NOMO-1 treated with dmso at 0.1 percent for 144 hours (cell line): ENCODE data around the gene TMEM132E.
"Not testable (repeated sequence)": the region's sequence is repeated elsewhere in the genome, so short reads cannot be mapped to it uniquely, and the experiment has no call there.

ENCODE experiments used
- DNase-seq: peaks from one replicate; lab custom pipeline; 2025; ENCODE audit not compliant: unreplicated experiment; lab: John Stamatoyannopoulos, UW

The TMEM132E gene, protein sequence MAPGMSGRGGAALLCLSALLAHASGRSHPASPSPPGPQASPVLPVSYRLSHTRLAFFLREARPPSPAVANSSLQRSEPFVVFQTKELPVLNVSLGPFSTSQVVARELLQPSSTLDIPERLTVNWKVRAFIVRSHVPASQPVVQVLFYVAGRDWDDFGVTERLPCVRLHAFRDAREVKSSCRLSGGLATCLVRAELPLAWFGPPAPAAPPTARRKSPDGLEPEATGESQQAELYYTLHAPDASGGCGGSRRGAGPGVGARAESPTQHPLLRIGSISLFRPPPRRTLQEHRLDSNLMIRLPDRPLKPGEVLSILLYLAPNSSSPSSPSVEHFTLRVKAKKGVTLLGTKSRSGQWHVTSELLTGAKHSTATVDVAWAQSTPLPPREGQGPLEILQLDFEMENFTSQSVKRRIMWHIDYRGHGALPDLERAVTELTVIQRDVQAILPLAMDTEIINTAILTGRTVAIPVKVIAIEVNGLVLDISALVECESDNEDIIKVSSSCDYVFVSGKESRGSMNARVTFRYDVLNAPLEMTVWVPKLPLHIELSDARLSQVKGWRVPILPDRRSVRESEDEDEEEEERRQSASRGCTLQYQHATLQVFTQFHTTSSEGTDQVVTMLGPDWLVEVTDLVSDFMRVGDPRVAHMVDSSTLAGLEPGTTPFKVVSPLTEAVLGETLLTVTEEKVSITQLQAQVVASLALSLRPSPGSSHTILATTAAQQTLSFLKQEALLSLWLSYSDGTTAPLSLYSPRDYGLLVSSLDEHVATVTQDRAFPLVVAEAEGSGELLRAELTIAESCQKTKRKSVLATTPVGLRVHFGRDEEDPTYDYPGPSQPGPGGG (N-terminal part only)

DNA sequence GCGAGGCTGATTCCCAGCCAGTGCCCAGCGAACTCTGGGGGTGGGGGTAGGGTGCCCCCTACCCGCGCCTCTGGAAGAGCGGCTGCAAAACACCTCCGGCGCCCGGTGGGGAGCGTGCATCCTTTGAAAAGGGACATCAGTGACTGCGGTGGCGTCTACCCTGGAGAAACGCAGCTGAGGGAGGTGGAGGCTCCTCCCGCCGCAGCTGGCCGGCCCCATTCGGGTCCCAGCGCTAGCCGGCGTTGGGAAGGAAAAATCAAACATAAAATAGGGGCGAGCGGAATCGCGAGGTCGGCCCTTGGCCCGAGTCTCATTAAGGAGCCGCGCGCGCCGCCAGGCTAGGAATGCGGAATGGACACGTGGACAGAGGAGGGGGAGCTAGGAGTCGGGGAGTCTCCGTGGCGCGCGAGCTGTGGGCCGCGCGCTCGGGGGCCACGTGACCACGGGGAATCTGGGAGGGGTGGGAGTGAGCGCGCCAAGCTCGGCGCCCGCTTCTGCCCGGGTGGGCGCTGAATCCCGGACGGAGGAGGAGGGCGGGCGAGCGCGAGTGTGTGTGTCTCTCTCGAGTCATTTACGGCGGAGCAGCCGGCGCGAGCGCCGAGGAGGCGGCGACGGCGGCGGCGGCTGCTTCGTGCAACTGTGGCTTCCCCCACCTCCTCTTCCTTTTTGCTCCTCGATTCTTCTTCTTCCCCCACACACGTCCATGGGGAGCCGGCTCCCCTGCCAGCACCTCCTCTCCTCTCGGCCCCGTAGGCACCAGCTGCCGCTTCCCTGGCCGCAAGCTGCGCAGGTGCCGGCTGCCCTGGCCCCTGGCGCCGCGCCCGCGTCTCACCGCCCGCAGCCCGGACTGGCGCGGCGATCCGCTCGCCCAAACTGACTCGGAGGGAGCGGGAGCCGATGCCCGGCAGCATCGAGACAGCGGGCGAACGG, at the start of gene TMEM132E:
Gene TMEM132E, plus strand, starts transcription at position 566 of the 930 bp plus-strand sequence. CDS start 1,495 bp downstream, outside the sequence.
- DNase-seq, result peak; percentile 6

DNA sequence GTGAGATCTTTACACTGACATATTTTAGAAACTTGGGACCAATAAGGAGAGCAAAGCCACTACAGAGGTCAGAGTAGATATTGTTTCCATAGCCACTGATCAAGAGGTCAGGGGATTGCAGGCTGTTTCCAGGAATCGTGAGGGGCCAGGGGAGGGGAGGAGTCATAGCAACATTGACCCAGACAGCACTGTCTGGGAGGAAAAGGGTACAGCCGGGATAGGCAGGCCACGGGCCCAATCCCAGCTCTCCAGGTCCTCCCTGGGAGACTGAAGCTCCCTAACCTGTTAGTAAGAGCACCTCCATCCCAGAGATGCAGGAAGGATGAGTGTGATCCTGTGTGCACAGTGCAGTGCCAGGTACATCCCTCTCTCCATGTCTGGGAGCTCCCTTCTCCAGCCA, 48.5 kb upstream of the TMEM132E start:
- DNase-seq, result no peak

DNA sequence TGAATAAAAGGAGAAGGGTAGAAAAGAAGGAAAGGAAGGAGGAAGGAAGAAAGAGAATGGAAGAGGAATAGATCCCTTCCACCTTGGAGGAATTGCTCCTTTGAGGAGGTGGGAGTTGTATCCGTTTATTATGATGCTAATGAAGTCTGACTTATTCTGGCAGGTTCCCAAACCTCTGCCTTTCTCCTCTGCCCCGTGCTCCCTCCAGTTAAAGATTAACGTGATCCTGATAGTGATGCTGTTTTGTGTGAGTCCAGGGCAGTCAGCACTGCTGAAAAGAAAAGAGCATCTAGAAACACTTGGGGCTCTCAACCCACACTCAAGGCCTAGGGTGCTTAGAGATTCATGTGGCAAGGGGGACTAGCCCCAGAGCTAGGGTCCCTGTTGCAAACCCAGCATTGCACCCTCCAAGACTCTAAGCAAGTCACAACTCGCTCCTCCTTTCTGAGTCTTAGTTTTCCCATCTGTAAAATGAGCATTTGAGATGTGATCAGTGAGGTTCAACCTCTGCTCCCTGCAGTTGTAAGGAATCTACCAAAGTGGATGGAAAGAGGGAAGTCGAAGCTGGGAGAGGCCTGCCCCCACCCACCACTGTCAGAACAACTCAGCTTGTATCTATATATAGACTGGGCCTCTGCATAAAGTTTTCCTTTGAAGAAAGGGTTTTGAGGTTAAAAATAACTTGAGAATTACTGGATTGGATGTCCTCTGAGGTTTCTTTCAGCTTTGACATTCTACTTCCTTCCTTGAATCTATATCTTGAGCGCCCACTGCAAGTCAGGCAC, 46.9 kb upstream of the TMEM132E start:
- no peak for DNase-seq

DNA sequence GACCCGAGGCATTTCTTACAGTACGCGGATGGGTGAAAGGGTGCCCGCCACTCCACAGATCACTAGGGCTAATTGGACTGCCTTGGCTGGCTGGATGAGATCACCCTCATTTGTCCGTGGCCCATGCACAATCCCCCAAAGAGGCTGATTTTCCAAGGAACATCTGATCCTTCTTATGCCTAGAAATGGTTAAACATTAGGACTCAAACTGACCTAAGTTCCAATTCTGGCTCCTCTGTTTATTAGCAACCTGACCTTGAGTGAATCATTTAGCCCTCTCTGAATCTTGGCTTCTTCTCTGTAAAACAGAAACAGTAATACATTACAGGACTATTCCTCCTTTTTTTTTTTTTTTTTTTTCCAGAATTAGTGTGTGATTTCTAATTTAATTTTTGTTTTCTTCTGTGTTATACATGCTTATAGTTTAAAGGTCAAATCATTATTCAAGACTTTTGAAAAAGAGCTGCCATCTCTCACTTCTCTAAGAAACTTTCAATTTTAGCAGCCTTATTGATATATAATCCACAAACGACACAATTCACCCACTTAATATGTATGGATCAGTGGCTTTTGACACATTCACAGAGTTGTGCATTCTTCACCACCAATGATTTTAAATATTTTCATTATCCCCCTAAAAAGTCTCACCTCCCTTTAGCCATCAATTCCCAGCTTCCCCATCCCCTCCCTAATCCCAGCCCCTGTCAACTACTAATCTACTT, 45.4 kb upstream of the TMEM132E start:
- no peak for DNase-seq

DNA sequence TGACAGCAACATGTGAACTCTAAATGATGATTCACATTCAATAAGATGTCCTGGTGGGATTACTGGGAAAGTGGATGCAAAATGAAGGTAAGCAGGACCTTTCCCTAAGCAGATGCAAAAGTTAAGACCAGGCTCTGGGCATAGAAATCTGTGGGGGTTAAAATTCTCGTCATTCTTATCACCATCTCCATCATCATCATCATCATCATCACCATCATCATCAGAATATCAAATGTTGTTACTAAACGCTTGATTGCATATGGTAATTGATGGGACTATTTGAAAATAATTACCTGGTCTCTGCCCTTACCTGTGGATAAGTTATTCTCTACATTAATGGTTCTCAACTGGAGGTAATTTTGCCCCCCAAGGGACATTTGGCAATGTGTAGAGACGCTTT, 41.9 kb upstream of the TMEM132E start:
- no peak for DNase-seq

DNA sequence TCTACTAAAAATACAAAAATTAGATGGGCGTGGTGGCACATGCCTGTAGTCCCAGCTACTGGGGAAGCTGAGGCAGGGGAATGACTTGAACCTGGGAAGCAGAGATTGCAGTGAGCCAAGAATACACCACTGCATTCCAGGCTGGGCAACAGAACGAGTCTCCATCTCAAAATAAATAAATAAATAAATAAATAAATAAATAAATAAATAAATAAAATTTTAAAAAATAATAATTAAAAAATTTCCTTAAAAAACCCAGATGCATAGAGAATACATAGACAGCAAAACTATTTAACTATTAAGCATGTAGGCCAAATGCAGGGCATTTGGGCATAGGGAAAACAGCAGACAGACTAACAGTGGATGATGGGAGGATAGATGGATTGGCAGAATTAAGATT, 40.8 kb upstream of the TMEM132E start:
- not testable (repeated sequence) for DNase-seq

DNA sequence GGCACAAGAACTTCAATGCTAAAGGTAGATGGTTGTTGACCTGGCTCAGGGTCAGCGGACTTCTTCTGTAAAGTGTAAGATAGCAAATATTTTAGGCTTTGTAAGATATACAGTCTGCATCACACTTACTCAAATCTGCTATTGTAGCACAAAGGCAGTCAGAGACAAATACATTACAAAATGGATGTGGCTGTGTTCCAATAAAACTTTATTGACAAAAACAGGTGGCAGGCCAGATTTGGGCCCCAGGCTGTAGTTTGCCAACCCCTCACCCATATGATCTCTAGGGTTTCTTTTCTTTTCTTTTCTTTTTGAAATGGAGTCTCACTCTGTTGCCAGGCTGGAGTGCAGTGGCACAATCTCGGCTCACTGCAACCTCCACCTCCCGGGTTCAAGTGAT, 39.5 kb upstream of the TMEM132E start:
- no peak for DNase-seq

DNA sequence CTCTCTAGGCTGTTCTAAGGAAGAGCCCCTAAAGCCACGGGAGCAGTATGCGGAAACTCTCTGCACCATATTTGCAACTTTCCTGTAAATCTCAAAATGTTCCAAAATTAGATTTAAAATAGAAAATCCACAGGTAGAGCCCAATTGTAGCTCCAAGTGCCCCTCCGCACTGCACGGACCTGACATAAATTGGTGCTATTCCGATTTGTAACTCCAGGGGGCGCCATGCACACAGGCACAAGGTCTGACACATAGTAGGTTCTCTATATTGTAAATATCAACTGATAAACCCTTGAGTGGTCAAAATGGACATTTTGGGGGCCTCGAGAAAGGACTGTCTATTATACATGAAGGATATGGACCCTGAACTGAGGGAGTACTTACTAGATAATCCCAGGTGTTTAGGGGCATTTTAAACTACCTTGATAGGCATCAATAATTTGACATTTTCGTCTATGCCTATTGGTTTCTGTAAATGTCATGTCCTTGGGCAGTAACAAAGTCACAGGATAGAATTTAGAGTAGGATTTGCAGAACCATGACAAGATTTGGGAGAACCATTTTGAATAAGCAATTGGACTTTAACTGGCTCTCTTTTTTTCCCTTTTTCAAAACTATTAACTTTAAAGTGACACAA, 36.6 kb upstream of the TMEM132E start:
- no peak for DNase-seq

DNA sequence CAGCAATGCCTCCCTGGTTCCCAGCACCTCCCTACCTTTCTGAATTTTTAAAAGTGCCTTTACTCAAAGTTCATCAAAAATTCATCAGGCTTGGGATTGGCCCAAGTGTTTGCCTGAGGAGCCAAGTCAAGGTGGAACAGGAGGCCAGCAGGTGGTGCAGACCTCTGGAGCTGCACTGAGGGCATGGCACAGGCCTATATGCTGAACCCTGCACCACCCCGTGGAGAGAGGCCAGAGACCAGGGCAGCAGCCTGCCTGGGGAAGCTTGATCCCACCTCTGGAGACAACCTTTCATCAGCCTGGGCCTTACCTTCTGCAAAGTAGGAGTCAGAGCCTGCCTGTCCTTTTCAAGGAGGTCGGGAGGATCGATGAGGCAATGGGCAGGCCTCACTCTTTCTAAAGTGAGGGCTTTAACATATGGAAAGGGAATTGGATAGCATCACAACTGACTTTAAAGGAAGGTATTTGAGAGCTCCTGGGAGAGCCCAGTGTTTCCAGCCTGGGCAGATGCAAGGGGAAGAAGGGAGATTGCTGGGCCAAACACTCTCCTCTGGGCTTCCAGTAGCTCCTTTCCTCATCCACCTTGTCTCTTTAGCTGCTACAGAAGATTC, 31.8 kb upstream of the TMEM132E start:
- DNase-seq, result no peak

DNA sequence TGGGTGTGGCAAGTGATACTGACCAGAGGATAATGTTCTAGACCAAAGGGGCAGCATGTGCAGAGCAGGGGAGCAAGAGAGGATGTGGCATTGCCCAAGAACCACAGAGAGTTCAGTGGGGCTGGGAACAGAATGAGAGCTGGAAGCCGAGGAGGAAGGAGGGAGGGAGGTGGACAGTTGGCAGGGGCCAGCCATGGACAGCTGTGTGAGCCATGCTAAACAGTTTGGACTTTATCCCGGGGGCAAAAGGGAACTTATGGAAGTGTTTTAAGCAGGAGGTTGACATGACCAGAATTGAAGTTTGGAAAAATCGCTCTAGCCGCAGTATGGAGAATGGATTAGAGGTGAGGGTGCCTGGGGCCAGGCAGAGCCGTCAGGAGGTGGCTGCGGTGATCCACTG, 29.4 kb upstream of the TMEM132E start:
- no peak for DNase-seq

DNA sequence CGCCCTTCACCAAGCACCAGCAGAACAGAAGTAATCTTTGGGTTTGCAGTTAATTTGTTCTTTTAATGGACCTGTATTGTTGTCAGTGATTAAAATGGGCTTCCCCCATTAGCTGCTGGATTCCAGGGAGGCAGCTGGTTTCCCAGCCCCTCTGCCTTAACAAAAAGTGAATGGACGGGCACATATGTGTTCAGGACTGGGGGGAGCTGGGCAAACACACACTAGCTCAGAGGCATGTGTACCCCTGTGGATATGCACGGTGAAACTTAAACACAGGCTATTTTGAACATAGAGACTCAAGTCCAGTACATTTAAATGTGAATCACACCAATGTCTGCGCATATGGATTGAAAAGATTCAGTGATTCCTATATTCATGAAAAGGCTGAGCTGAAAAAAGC, 25.5 kb upstream of the TMEM132E start:
- no peak for DNase-seq

DNA sequence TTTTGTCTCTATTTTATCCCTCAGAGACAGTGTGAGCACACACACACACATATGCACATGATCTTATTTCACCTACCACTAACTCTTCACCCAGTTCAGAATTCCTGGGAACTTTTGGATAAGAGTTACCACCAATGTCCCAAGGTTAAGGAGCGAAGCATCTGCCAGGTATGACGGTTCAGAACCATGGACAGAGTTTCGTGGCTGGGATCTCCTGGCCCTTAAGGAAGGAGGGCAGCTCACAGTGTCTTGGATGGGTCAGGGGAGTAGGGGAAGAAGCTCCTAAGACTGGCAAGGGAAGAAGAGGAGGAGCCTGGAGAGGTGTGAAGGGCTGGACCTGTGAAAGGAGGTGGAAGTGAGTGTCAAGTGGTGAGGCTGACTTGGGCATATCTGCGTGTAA, 23.0 kb upstream of the TMEM132E start:
- DNase-seq, result no peak

DNA sequence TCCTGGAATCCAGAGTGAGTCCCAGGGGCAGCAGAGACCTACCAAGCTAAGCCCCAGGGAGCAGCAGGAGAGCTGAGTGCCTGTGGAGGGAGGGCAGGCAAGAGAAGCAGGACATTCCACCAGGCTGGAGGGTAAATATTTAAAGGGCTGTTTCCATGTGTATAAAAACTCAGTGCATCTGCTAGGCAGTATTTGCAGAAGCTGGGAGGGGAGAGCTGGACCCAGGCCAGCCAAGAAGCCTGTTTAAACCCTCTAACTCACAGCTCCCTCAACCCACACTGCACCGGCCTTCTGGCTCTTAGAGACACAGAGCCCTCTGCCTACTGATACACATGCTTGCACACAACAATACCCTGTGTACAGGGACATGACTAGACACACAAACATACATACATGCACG, 22.5 kb upstream of the TMEM132E start:
- DNase-seq, result no peak

DNA sequence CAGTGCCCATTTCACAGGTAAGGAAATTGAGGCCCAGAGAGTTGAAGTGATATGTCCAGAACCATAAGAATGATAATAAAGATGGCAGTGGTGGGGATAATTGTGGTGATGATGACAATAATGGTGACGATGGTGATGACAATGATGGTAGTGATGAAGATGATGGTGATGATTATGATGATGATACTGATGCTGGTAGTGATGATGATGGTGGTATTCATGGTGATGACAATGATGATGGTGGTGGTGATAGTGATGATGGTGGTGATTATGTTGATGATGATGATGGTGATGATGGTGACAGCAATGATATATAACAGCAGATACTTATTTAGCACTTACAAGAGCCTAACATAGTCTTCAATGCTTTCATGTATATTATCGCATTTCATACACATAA, 18.1 kb upstream of the TMEM132E start:
- no peak for DNase-seq

DNA sequence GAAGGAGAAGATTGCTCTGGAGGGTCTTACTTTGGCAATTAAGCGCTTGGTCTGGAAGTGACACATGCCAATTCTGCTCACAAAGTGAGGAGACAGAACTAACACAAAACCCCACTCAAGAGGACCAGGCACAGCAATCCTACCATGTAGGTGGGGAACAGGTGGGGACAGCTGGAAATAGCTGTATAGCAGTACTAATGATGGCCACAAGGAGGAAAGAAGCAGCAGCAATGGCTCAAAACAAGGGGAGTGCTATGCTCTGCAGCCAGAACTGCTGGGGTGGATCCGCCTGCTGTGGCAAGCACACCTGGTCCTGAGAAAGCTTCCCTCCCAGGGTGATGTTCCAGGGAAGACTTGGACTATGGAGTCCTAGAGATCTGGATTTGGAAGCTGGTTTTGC, 17.0 kb upstream of the TMEM132E start:
- DNase-seq, result no peak

DNA sequence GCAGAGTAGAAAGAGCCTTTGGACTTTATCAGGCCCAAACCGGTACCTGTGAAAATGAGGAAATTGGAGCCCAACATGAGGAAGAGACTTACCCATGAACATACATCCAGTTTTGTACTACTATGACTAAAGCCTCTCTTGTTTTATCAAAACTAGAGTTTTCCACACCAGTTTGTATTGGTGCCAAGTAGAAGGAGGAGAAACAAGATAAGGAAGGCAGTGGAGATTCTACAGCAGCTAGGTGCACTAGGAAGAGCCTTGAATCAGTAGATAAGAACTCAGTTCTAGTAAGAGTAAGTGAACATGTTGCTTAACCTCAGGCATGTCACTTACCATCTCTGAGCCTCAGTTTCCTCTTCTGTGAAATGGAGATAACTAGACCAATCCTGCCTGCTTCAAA, 13.7 kb upstream of the TMEM132E start:
- no peak for DNase-seq

DNA sequence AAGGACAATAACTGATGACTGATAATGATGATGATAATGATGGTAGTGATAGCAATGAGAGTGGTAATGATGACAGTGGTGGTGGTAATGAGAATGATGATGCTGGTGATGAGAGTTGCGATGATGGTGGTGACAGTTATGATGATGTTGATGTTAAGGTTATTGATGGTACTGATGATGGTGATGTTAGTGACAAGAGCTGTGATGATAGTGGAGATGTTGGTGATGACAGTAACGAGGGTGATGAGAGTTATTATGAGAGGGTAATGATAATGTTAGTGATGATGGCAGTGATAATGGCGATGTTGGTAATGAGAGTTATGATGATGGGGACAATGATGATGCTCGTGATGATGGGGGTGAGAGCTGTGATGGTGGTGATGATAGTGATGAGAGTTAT, 13.2 kb upstream of the TMEM132E start:
- DNase-seq, result no peak

DNA sequence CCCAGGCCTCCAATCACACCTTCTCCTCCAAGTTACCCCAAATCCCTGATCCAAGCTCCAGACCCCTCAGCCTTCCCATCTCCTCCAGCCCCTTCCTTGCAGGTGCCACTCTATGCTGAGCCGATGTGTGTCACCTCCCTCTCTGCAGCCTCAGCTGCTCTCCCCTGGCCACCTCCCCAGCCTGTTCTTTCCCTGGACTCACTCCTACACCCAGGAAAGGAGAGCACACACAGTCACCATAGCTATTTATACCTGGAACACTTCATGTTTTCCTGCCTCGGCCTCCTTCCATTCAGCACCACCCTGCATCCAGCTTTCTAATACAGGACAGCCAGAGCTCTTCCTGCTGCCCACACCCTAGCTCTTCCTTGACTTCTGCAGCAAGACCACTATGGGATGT, 12.5 kb upstream of the TMEM132E start:
- DNase-seq, result no peak
